PFSK-1 (cell line): ENCODE data around the gene MTG1.

Source experiments
- FOXP2 ChIP-seq: optimal IDR thresholded peaks from 2 replicates; pipeline ENCODE3; 2011; ENCODE audit warnings: borderline replicate concordance, control low read depth, inconsistent platforms; ENCODE audit not compliant: insufficient read depth; ENCODE audit errors: extremely low read length, extremely low read depth
- POLR2AphosphoS5 ChIP-seq: IDR thresholded peaks from 2 replicates; pipeline ENCODE4 v1.6.1; 2012; ENCODE audit warnings: low read depth, mild to moderate bottlenecking, control low read depth, low read length, moderate library complexity
- SIN3A ChIP-seq: IDR thresholded peaks from 2 replicates; pipeline ENCODE4 v1.6.1; 2012; ENCODE audit warnings: mild to moderate bottlenecking, low read length, moderate library complexity, borderline replicate concordance; ENCODE audit not compliant: insufficient read depth
- TAF1 ChIP-seq: IDR thresholded peaks from 2 replicates; pipeline ENCODE4 v1.6.1; 2012; ENCODE audit warnings: low read length, control low read depth, borderline replicate concordance; ENCODE audit not compliant: insufficient read depth
- TF ChIP-seq, protein P1 (sequence below), 2 experiments: IDR thresholded peaks; 2 replicates each; pipeline versions ENCODE4 v1.6.1 to v1.8.0; 2011 to 2012; ENCODE audit warnings: low read depth in 2 of 2, low read length in 2 of 2, control low read depth in 1 of 2, inconsistent platforms in 1 of 2, mild to moderate bottlenecking in 1 of 2, moderate library complexity in 1 of 2; ENCODE audit not compliant: insufficient read depth in 1 of 2

DNA sequence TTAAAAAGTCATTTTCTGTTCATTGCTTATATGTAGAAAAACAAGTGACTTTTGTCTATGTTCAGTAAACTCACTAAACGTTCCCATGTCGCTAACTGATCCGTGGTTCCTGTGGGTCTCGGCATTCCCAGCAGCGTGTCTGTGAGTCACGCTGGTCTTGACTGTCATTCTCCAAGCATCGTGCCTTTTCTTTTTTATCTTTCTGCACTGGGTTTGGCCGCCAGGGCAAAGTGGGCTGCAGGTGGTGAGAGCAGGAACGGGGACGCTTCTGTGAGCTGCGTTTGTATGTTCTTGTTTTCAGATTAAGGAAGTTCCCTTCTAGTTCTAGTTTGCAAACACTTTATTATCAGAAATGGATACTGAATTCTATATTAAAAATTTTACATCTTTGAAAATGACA is 53.0 kb downstream of the MTG1 start:
- no peak for TF ChIP-seq POLR2AphosphoS5
- TF ChIP-seq TAF1 = no peak
- TF ChIP-seq SIN3A = no peak
- TF ChIP-seq, protein P1, sequence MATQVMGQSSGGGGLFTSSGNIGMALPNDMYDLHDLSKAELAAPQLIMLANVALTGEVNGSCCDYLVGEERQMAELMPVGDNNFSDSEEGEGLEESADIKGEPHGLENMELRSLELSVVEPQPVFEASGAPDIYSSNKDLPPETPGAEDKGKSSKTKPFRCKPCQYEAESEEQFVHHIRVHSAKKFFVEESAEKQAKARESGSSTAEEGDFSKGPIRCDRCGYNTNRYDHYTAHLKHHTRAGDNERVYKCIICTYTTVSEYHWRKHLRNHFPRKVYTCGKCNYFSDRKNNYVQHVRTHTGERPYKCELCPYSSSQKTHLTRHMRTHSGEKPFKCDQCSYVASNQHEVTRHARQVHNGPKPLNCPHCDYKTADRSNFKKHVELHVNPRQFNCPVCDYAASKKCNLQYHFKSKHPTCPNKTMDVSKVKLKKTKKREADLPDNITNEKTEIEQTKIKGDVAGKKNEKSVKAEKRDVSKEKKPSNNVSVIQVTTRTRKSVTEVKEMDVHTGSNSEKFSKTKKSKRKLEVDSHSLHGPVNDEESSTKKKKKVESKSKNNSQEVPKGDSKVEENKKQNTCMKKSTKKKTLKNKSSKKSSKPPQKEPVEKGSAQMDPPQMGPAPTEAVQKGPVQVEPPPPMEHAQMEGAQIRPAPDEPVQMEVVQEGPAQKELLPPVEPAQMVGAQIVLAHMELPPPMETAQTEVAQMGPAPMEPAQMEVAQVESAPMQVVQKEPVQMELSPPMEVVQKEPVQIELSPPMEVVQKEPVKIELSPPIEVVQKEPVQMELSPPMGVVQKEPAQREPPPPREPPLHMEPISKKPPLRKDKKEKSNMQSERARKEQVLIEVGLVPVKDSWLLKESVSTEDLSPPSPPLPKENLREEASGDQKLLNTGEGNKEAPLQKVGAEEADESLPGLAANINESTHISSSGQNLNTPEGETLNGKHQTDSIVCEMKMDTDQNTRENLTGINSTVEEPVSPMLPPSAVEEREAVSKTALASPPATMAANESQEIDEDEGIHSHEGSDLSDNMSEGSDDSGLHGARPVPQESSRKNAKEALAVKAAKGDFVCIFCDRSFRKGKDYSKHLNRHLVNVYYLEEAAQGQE (IDR thresholded peaks at IDR 0.05; ENCODE audit: insufficient read depth in 1 of 2, low read depth in 2 of 2, low read length in 2 of 2) = no peak
- TF ChIP-seq FOXP2 = no peak
